Cardiac muscle cell (in vitro differentiated cells and primary cell): ENCODE results near the gene PDHX. TPM values are rescaled to one million over a fixed set of nuclear protein-coding genes. Genes with fewer than 3 reads are reported as not detected.
A peak's percentile ranks its signal among the peaks of the same experiment; 100 is the strongest.
"Not testable (repeated sequence)": the region's sequence is repeated elsewhere in the genome, so short reads cannot be mapped to it uniquely, and the experiment has no call there.

Source experiments
- DNase-seq, 2 donors: peaks; one replicate each; pipeline versions ENCODE4 v3.0.0 to v3.0.0-alpha.2; 2010 to 2017; ENCODE audit warnings: low read depth in 1 of 2, low spot score in 1 of 2
- H3K27ac ChIP-seq: fragments of 200-600 bp; sonication (generic); 2 replicates; pipeline ENCODE4 v1.5.1; 2016
- H3K27me3 ChIP-seq: fragments of 200-600 bp; sonication (generic); 2 replicates; pipeline ENCODE4 v1.6.0; 2016; ENCODE audit warnings: control low read depth
- H3K36me3 ChIP-seq: fragments of 200-600 bp; sonication (generic); 2 replicates; pipeline ENCODE4 v1.5.1; 2016; ENCODE audit warnings: control low read depth
- H3K4me1 ChIP-seq: fragments of 200-600 bp; sonication (generic); 2 replicates; pipeline ENCODE4 v1.8.1; 2017; ENCODE audit warnings: low read depth, mild to moderate bottlenecking, mixed run types
- H3K4me3 ChIP-seq: fragments of 200-600 bp; sonication (generic); 2 replicates; pipeline ENCODE4 v1.5.1; 2016; ENCODE audit warnings: mild to moderate bottlenecking
- H3K9me3 ChIP-seq: fragments of 200-600 bp; sonication (generic); 2 replicates; pipeline ENCODE4 v1.5.1; 2017; ENCODE audit warnings: low read depth, mild to moderate bottlenecking, control low read depth
- CTCF ChIP-seq: IDR thresholded peaks from 2 replicates; pipeline ENCODE4 v1.5.1; 2012; ENCODE audit warnings: low read depth, mild to moderate bottlenecking, low read length
- polyA plus RNA-seq: library from polyadenylated mRNA; unstranded; fragments of >200 nt; fragmentation: Nextera tagmentation; extraction: Ambion mirVana; gene quantifications from 2 replicates; pipeline ENCODE4 v1.2.1, GENCODE V29; 2016
- total RNA-seq: library from RNA; depleted of rRNA; stranded (reverse); fragments of >200 nt; gene quantifications from 2 replicates; pipeline ENCODE4 v1.2.3, GENCODE V29; 2016

The PDHX gene
- total and polyA plus RNA-seq, 2 experiments from 2014 or later: 69.9 to 87.1 TPM

- no peaks in the 10 kb centered on the region for H3K27me3 ChIP-seq
- H3K4me1 ChIP-seq: no peaks in the 10 kb centered on the region
- DNase-seq: no peak
- H3K27ac ChIP-seq: no peak overlapping the region
- no peak for TF ChIP-seq CTCF
- H3K9me3 ChIP-seq: no peaks in the 10 kb centered on the region
- H3K4me3 ChIP-seq: no peak overlapping the region
- H3K36me3 ChIP-seq: no peaks in the 10 kb centered on the region
Observed at GRCh38 chr11:35016916-35017315, 100.5 kb downstream of the PDHX start.

- Histone ChIP-seq H3K4me1 (no peaks in the 10 kb centered on the region), H3K27ac (no peak overlapping the region), H3K4me3 (no peak overlapping the region), H3K36me3 (no peaks in the 10 kb centered on the region), H3K9me3 (no peaks in the 10 kb centered on the region), H3K27me3 (no peaks in the 10 kb centered on the region)
- TF ChIP-seq CTCF: no peak
- DNase-seq: no peak
Observed at GRCh38 chr11:35017528-35018342, 101.3 kb downstream of the PDHX start.

- Histone ChIP-seq H3K36me3 (no peaks in the 10 kb centered on the region), H3K9me3 (no peaks in the 10 kb centered on the region), H3K27ac (no peak overlapping the region), H3K4me1 (no peaks in the 10 kb centered on the region), H3K27me3 (no peaks in the 10 kb centered on the region), H3K4me3 (no peak overlapping the region)
- no peak for DNase-seq
- no peak for TF ChIP-seq CTCF
Observed at GRCh38 chr11:35021589-35021988, 105.2 kb downstream of the PDHX start.

- H3K4me3 ChIP-seq, H3K9me3 ChIP-seq, H3K27ac ChIP-seq, H3K36me3 ChIP-seq, H3K4me1 ChIP-seq, DNase-seq, H3K27me3 ChIP-seq: not testable (repeated sequence)
Observed at GRCh38 chr11:35023940-35024339, 107.5 kb downstream of the PDHX start.

- peaks cover 24% of the 10 kb centered on the region for H3K4me1 ChIP-seq
Observed at GRCh38 chr11:35028007-35028406, 111.6 kb downstream of the PDHX start.

GRCh38 chr11:35029979-35030682, 113.7 kb downstream of the PDHX start:
- DNase-seq: peak in 1 of 2 donors; percentile 39
- Histone ChIP-seq H3K4me1 (peaks cover 34% of the 10 kb centered on the region), H3K36me3 (no peaks in the 10 kb centered on the region), H3K27me3 (no peaks in the 10 kb centered on the region), H3K9me3 (no peaks in the 10 kb centered on the region), H3K27ac (no peak overlapping the region), H3K4me3 (no peak overlapping the region)
- no peak for TF ChIP-seq CTCF

More at GRCh38 chr11:35028007-35028406, 111.6 kb downstream of the PDHX start:
- not testable (repeated sequence) for H3K27me3 ChIP-seq, H3K9me3 ChIP-seq, H3K36me3 ChIP-seq, H3K4me3 ChIP-seq, DNase-seq, H3K27ac ChIP-seq
